Activated naive CD8-positive, alpha-beta T cell treated with anti-CD3 and anti-CD28 coated beads, Interleukin-2, amount 10 ng/mL, durations not matched to agents 7 days and 5 days (primary cell): ENCODE results near the gene PRR33. TPM values are rescaled to one million over a fixed set of nuclear protein-coding genes. Genes with fewer than 3 reads are reported as not detected.
"Not testable (repeated sequence)": the region's sequence is repeated elsewhere in the genome, so short reads cannot be mapped to it uniquely, and the experiment has no call there.

ENCODE experiments used
- ATAC-seq: fragments of 150-1000 bp; cut with Tn5 transposase; one replicate; pipeline ENCODE4 v1.10.0; 2021; ENCODE audit warnings: low read depth, moderate library complexity
- POLR2A ChIA-PET: fragments of 350-600 bp; sonication (Branson Sonifier 250); formaldehyde crosslinking; loops from one replicate; lab custom pipeline; 2021; ENCODE audit warnings: antibody characterized with exemption; lab: Charles Lee
- DNase-seq: peaks from one replicate; pipeline ENCODE4 v3.0.0; 2021
- H3K27ac Mint-ChIP-seq: one replicate; pipeline ENCODE4 v1.8.0; 2022; ENCODE audit warnings: mild to moderate bottlenecking, mixed read lengths
- H3K27me3 Mint-ChIP-seq: one replicate; pipeline ENCODE4 v1.8.0; 2022; ENCODE audit warnings: mild to moderate bottlenecking, moderate library complexity, mixed read lengths
- H3K36me3 Mint-ChIP-seq: one replicate; pipeline ENCODE4 v1.8.0; 2021; ENCODE audit warnings: mild to moderate bottlenecking, mixed read lengths
- H3K4me1 Mint-ChIP-seq: one replicate; pipeline ENCODE4 v1.8.0; 2021; ENCODE audit warnings: mixed read lengths
- H3K4me3 Mint-ChIP-seq: one replicate; pipeline ENCODE4 v1.8.0; 2022; ENCODE audit warnings: mild to moderate bottlenecking, moderate library complexity, mixed read lengths
- H3K9me3 Mint-ChIP-seq: one replicate; pipeline ENCODE4 v1.8.0; 2021; ENCODE audit warnings: mixed read lengths
- total RNA-seq, 2 experiments: library from RNA; stranded (reverse); gene quantifications; one replicate each; pipeline ENCODE4 v1.2.3, GENCODE V29; 2021

Gene PRR33
- total RNA-seq, 2 experiments from 2014 or later, result not detected

DNA sequence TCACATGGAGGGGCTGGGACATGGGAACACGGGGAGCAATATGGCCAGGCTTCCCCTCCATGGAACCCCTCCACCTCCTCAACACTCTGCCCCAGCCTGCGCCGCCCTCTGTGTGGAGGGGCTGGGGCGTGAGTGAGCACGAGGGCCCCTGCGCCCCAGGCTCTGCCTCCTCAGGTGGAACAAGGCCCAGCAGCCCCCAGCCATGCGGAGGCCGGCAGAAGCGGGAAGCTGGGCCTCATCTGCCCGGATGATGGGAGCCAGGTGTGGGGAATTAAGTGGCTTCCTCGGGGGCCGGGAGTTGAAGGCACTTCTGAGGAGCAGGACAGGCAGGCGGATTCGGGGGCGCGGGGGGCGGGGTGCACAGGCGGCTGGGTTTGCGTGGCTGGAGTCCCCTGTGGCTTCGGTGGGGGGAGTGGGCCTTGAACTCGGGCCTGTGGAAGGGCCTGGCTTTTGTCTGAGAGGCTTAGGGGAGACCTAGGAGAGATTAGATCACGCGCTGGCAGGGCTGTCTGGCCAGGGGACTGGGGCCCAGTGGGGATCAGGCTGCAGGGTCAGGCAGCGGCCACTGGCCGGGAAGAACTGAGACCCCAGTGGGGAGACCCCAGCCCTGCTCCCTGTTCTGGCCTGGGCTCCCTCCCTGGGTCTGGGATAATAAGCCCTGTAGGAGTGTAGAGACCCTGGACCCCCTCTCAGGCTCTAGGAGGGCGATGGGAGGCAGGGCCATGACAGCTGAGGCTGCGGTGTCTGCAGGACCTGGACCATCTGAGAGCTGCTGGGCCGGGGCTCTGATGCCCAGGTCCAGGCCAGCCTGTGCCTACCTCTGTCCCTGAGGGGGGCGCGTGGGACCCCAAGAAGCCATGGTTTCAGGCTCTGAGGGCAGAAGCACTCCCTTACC, 13.3 kb downstream of the PRR33 start:
- no peak for DNase-seq
- H3K27me3 Mint-ChIP-seq, result no peaks in the 10 kb centered on the region
- H3K27ac Mint-ChIP-seq, result no peak overlapping the region
- POLR2A ChIA-PET, result interaction anchor here (1.0 kb wide), 1 partner anchor 144 kb away, joined by 3 read pairs; no protein-coding TSS in a partner anchor
- no peak for ATAC-seq
- no peak overlapping the region for H3K4me3 Mint-ChIP-seq
- H3K36me3 Mint-ChIP-seq, result no peaks in the 10 kb centered on the region
- H3K9me3 Mint-ChIP-seq, result no peaks in the 10 kb centered on the region
- peaks cover 5% of the 10 kb centered on the region for H3K4me1 Mint-ChIP-seq

DNA sequence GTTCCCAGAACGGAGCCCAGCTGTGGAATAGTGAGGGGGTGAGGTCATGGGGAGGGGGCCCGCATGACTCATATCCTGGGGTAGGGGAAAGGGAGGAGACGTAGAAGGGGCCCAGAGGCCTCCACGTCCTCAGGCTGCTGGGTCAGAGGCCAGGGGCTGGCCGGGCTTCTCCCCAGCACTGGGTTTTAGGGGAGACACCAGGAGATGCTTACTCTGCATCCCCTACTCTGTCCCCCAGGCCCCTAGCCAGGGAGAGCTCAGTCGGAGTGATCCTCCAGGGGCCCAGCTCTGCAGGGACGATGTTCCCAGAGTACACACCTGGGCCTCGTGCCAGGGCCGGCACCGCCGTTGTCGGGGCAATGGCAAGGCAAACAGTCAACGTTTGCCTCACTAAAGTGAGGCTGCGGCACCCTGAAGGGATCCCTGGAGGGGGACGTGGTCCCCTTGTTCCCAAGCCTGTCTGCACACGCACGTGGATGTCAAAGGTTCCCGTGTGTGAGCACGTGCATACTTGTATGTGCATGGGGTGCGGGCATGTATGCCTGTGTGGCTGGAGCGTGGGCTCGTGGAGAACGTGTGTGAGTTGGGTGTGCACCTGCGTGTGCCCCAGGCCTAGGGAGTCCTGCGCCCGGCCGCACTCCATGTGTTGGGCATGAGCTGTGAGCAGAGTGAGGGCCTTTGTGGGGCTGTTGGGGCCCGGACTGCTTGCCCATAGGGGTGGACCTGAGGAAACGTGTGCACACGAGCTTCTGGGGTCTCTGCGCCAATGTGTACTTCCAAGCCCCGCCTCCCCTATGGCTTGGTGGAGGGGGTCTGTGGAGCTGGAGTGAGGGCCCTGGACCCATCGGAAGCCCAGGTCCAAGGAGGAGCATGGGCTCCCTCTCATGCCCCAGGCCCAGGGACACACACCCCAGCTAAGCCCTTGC, 14.2 kb downstream of the PRR33 start:
- Mint-ChIP-seq H3K27me3 (no peaks in the 10 kb centered on the region), H3K36me3 (no peaks in the 10 kb centered on the region), H3K4me1 (peaks cover 9% of the 10 kb centered on the region), H3K9me3 (no peaks in the 10 kb centered on the region), H3K27ac (no peak overlapping the region), H3K4me3 (no peak overlapping the region)
- peak; percentile 26 for DNase-seq
- POLR2A ChIA-PET, result no interaction called here
- no peak for ATAC-seq

DNA sequence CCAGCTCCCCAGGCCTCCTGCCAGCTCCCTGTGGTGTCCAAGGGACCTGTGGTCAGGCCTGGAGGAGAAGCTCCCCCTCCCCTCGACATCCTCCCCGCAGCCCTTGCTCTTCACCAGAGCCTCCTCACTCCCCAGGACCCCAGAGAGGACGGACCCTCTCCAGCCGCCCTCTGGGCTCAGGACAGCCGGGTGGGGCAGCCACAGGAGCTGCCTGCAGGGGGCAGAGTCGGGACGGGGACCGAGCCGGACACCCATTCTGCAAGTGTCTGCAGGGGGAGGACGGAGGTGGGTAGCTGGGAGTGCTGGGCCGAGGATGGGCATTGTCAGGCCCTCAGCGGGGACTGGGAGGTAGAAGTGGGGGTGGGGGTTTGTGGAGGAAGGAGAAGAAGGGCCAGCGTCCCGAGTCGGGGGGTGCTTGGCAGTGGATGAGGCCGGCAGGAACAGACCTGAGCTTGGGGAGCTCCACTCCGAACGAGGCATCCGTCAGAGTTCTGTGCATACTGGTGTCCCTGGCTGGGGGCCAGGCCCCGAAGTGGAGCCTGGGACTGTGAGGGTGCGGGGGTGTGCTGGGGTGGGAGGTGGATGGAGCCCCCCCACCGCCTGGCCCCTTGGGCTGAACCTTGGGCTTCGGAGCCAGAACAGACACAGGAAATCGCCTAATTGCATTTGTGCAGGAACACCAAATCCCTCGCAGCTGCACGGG, 15.2 kb downstream of the PRR33 start:
- DNase-seq (peak; percentile 43), ATAC-seq (no peak)
- H3K4me1 Mint-ChIP-seq, result peaks cover 11% of the 10 kb centered on the region
- H3K27ac Mint-ChIP-seq, result no peak overlapping the region
- H3K9me3 Mint-ChIP-seq, result no peaks in the 10 kb centered on the region
- no peaks in the 10 kb centered on the region for H3K27me3 Mint-ChIP-seq
- POLR2A ChIA-PET, result interaction anchor here (0.7 kb wide), 1 partner anchor 16 kb away, joined by 3 read pairs; no protein-coding TSS in a partner anchor
- H3K36me3 Mint-ChIP-seq, result no peaks in the 10 kb centered on the region
- H3K4me3 Mint-ChIP-seq, result no peak overlapping the region

DNA sequence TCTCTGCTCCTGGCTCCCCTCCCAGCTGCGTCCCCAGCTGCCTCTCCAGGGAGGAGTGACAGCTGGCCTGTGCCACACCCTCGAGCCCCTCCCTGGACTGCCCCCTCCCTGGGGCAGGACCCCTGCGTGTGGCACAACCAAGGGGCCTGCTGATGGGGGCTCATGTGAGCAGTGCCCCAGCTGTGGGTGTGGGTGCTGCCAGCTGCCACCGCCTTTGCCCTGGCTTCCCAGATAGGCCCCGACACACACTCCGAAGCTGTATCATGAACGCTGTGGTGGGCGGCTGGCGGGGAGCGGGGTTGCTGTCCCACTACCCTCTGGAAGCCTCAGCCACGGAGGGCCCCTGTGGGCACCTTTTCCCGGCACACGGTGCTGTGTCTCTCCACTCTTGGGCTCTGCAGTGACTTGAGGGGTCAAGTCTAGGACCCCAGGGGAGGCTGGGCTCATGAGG, 15.8 kb downstream of the PRR33 start:
- H3K36me3 Mint-ChIP-seq, H3K27me3 Mint-ChIP-seq, H3K9me3 Mint-ChIP-seq, H3K4me3 Mint-ChIP-seq, H3K27ac Mint-ChIP-seq, ATAC-seq, DNase-seq: not testable (repeated sequence)
- H3K4me1 Mint-ChIP-seq, result peaks cover 15% of the 10 kb centered on the region
- POLR2A ChIA-PET, result interaction anchor here (0.7 kb wide), 1 partner anchor 15 kb away, joined by 3 read pairs; no protein-coding TSS in a partner anchor

DNA sequence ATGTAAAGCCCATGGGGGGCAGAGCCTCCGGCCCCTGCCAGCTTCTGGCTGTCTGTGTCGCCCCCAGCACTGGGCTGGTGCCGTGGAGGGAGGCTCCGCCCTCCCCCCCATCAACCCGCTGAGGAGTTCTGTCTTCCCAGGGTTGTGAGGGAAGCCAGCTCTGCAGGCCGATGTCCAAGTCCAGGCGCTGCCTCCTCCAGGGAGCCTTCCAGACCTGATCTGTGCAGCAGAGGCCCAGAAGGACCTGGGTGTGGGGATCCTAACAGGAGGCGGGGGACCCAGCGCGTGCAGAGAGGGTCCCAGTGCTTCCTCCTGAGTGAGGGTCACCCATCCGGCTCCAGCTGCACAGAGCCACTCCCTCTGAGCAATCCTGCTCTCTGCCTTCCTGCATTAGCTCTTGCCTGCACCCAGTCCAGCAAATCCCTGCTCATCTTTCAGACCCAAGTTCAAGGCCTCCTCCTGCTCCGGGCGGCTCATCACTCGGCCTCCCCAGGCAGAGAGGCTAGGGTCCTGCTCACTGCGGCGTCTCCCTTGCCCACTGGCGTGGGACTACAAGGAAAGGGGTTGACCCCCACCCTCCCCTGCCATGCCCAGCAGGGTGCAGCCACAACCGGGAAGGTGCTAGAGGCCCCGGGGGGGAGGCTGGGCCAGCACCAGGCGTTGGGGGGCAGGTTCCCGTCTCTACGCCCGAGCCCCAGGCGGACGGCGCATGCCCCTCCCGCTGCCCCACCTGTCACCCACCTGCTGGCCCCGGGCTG, 16.4 kb downstream of the PRR33 start:
- H3K4me3 Mint-ChIP-seq, result no peak overlapping the region
- no peaks in the 10 kb centered on the region for H3K27me3 Mint-ChIP-seq
- peaks cover 2% of the 10 kb centered on the region for H3K36me3 Mint-ChIP-seq
- no peak overlapping the region for H3K27ac Mint-ChIP-seq
- peak; percentile 31 for DNase-seq
- H3K4me1 Mint-ChIP-seq, result peaks cover 21% of the 10 kb centered on the region
- POLR2A ChIA-PET, result no interaction called here
- no peaks in the 10 kb centered on the region for H3K9me3 Mint-ChIP-seq
- ATAC-seq, result no peak

DNA sequence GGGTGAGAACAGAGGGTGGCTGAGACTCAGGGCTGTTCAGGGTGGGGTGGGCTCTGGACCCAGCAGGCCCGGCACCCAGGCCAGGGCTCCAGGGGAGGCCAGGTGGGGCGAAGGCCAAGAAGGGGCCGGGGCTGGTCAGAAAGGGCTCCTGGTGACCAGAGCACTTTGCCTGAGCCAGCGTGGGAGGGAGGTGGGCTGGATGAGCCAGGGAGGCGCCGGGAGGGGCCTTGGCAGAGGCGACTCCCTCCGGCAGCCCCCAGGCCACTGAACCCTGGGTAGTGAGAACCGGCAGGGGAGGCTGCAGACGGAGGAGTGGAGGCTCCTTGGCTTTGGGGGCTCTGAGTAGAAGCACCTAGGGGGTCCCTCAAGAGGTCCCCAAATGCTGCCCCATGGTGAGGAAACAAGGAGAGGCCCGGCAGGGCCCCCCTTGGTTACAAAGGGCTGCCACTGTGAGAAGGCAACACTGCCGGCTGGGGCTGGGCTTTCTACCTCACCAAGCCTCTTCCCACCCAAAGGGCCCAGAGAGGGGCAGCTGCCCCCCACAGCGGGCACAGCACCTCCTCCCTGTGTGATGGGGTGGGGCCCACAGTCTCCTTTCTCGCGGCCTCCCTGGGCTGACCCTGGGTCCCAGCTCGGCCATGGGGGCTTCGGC, 17.1 kb downstream of the PRR33 start:
- H3K9me3 Mint-ChIP-seq, H3K27ac Mint-ChIP-seq, POLR2A ChIA-PET, H3K36me3 Mint-ChIP-seq, H3K4me3 Mint-ChIP-seq, ATAC-seq, H3K27me3 Mint-ChIP-seq: not testable (repeated sequence)
- peak; percentile 32 for DNase-seq
- peaks cover 19% of the 10 kb centered on the region for H3K4me1 Mint-ChIP-seq

DNA sequence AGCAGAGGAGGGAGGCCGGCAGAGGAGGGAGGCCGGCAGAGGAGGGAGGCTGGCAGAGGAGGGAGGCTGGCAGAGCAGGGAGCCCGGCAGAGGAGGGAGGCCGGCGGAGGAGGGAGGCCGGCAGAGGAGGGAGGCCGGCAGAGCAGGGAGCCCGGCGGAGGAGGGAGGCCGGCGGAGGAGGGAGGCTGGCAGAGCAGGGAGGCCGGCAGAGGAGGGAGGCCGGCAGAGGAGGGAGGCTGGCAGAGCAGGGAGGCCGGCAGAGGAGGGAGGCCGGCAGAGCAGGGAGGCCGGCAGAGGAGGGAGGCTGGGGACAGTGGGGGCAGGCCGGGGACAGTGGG, 17.9 kb downstream of the PRR33 start:
- not testable (repeated sequence) for H3K9me3 Mint-ChIP-seq, H3K27ac Mint-ChIP-seq

DNA sequence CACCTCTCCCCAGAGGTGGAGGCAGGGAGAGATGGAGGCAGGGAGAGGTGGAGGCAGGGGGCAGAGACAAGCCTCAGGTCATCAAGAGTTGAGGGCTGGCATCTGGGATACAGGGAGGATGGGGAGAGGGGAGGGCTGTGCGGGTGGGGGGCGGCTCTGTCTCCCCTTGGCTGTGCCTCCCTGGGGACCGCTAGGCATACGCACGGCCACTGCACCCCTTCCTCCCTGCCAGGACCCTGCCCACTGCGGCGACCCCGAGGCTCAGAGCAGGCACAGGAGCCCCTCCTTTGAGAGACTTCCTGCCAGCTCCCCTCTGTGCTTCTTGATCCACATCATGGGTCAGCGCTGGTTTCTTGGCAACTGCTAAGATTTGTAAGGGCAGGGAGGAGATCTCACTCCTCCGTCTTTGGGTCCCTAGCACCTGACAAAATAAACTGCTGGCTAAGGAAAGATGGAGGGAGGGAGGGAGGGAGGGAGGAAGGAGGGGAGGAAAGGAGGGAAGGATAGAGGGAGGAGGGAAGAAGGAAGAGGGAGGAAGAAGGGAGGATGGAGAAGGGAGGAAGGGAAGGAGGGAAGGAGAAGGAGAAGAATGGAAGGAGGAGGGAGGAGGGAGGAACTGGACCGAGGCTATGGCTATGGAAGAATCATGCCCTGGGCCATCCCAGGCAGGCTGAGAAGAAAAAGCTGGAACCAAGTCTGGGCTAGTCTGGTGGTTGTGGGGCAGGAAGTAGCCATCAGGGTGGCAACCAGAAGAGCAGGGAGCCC, 18.5 kb downstream of the PRR33 start:
- Mint-ChIP-seq H3K27ac (no peak overlapping the region), H3K9me3 (no peaks in the 10 kb centered on the region), H3K4me3 (no peak overlapping the region), H3K4me1 (peaks cover 27% of the 10 kb centered on the region), H3K27me3 (no peaks in the 10 kb centered on the region), H3K36me3 (peaks cover 3% of the 10 kb centered on the region)
- POLR2A ChIA-PET, result no interaction called here
- DNase-seq, result peak; percentile 18
- ATAC-seq, result no peak

More for the DNA sequence above, 17.9 kb downstream of the PRR33 start:
- H3K4me3 Mint-ChIP-seq, POLR2A ChIA-PET, H3K36me3 Mint-ChIP-seq, H3K27me3 Mint-ChIP-seq, ATAC-seq: not testable (repeated sequence)
- H3K4me1 Mint-ChIP-seq, result peaks cover 27% of the 10 kb centered on the region
- DNase-seq, result peak; percentile 12

DNA sequence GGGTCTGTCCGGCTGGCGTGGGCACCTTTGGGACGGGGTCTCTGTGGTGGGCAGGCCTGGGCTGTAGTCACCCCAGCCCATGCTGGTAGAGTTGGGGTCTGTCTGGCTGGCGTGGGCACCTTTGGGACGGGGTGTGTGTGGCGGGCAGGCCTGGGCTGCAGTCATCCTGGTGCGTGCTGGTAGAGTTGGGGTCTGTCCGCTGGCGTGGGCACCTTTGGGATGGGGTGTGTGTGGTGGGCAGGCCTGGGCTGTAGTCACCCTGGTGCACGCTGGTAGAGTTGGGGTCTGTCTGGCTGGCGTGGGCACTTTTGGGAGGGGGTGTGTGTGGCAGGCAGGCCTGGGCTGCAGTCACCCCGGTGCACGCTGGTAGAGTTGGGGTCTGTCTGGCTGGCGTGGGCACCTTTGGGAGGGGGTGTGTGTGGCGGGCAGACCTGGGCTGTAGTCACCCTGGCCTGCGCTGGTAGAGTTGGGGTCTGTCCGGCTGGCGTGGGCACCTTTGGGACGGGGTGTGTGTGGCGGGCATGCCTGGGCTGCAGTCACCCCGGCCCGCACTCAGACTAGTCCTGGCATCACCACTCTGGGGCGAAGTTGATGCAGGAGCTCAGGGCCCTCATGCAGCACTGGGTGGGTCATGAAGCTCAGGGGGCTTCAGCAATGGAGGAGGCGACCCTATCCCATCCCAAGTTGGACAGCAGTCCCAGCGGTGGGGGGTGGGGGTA, 19.3 kb downstream of the PRR33 start:
- peak; percentile 15 for DNase-seq
- POLR2A ChIA-PET, result no interaction called here

DNA sequence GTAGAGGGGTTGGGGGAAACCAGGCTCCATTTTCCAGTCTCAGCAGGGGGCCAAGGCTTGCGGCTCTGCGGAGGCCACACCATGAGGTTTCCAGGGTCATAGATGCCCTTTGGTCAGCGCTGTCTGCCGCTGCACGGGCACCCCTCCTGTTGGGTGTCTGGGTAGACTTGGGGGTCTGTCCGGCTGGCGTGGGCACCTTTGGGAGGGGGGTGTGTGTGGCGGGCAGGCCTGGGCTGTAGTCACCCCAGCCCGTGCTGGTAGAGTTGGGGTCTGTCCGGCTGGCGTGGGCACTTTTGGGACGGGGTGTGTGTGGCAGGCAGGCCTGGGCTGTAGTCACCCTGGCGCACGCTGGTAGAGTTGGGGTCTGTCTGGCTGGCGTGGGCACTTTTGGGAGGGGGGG, 20.2 kb downstream of the PRR33 start:
- DNase-seq, result no peak
- no peaks in the 10 kb centered on the region for H3K27me3 Mint-ChIP-seq
- no peak overlapping the region for H3K4me3 Mint-ChIP-seq
- no peak for ATAC-seq
- H3K27ac Mint-ChIP-seq, result no peak overlapping the region
- H3K9me3 Mint-ChIP-seq, result no peaks in the 10 kb centered on the region
- POLR2A ChIA-PET, result interaction anchor here (0.9 kb wide), 1 partner anchor 19 kb away, joined by 3 read pairs; no protein-coding TSS in a partner anchor
- H3K4me1 Mint-ChIP-seq, result peaks cover 27% of the 10 kb centered on the region
- peaks cover 5% of the 10 kb centered on the region for H3K36me3 Mint-ChIP-seq

More for the DNA sequence above, 19.3 kb downstream of the PRR33 start:
- Mint-ChIP-seq H3K27me3 (no peaks in the 10 kb centered on the region), H3K4me3 (no peak overlapping the region), H3K9me3 (no peaks in the 10 kb centered on the region), H3K4me1 (peaks cover 27% of the 10 kb centered on the region), H3K27ac (no peak overlapping the region), H3K36me3 (peaks cover 3% of the 10 kb centered on the region)
- ATAC-seq, result no peak
